OCI-LY3 (cell line): ENCODE measurements around the gene UFSP2.
"Not testable (repeated sequence)": the region's sequence is repeated elsewhere in the genome, so short reads cannot be mapped to it uniquely, and the experiment has no call there.

Source experiments
- H2AFZ ChIP-seq: fragments of 200-600, 300-600 bp; shearing (Covaris generic); 2 replicates; pipeline ENCODE4 v1.6.0; 2014; ENCODE audit warnings: antibody characterized with exemption, low read depth, low read length
- H3K27ac ChIP-seq: fragments of 200-600, 300-600 bp; sonication (generic); 2 replicates; pipeline ENCODE4 v1.5.1; 2014; ENCODE audit warnings: mild to moderate bottlenecking, low read length, moderate library complexity, mixed read lengths
- H3K27me3 ChIP-seq: fragments of 200-600, 300-600 bp; sonication (generic); 2 replicates; pipeline ENCODE4 v1.6.1; 2014; ENCODE audit warnings: low read depth, low read length, mixed read lengths
- H3K36me3 ChIP-seq: fragments of 200-600, 300-600 bp; sonication (generic); replicated peaks from 2 replicates; pipeline ENCODE3; 2014; ENCODE audit warnings: low read depth, low read length, mixed read lengths
- H3K4me1 ChIP-seq: fragments of 300-600, 200-600 bp; sonication (generic); 2 replicates; pipeline ENCODE4 v1.6.1; 2014; ENCODE audit warnings: low read length, mixed read lengths
- H3K4me2 ChIP-seq: fragments of 200-600, 300-600 bp; sonication (generic); 2 replicates; pipeline ENCODE4 v1.6.1; 2014; ENCODE audit warnings: low read length, mixed read lengths
- H3K4me3 ChIP-seq: fragments of 300-600, 200-600 bp; sonication (generic); 2 replicates; pipeline ENCODE4 v1.5.1; 2014; ENCODE audit warnings: antibody characterized with exemption, mild to moderate bottlenecking, low read length, moderate library complexity
- H3K79me2 ChIP-seq: fragments of 300-600, 200-600 bp; shearing (Covaris generic); 2 replicates; pipeline ENCODE4 v1.6.1; 2014; ENCODE audit warnings: mild to moderate bottlenecking, low read length, mixed read lengths
- H3K9ac ChIP-seq: fragments of 300-600, 200-600 bp; shearing (Covaris generic); 2 replicates; pipeline ENCODE4 v1.6.0; 2014; ENCODE audit warnings: mild to moderate bottlenecking, low read length, moderate library complexity
- H3K9me3 ChIP-seq: fragments of 200-600, 300-600 bp; shearing (Covaris generic); 2 replicates; pipeline ENCODE4 v1.6.1; 2014; ENCODE audit warnings: low read length, mixed read lengths; ENCODE audit not compliant: insufficient read depth
- H4K20me1 ChIP-seq: fragments of 200-600, 300-600 bp; sonication (generic); 2 replicates; pipeline ENCODE4 v1.6.1; 2016; ENCODE audit warnings: low read length, mixed read lengths; ENCODE audit not compliant: insufficient read depth
- CTCF ChIP-seq: fragments of 200-600, 300-600 bp; sonication (generic); IDR thresholded peaks from 2 replicates; pipeline ENCODE4 v1.5.1; 2014; ENCODE audit warnings: antibody characterized with exemption, low read length, low read depth
- EZH2phosphoT487 ChIP-seq: fragments of 200-600 bp; shearing (Covaris generic); IDR thresholded peaks from 2 replicates; pipeline ENCODE4 v1.6.1; 2018; ENCODE audit warnings: antibody characterized with exemption, mixed run types, low read depth

The UFSP2 gene

GRCh38 chr4:185369731-185370130 lies 56.0 kb downstream of the UFSP2 start:
- H3K27ac ChIP-seq = no peak overlapping the region
- no peak overlapping the region for H3K4me2 ChIP-seq
- no peaks in the 10 kb centered on the region for H3K36me3 ChIP-seq
- H3K79me2 ChIP-seq = no peaks in the 10 kb centered on the region
- H3K9me3 ChIP-seq = no peaks in the 10 kb centered on the region
- no peaks in the 10 kb centered on the region for H3K27me3 ChIP-seq
- H4K20me1 ChIP-seq = no peaks in the 10 kb centered on the region
- no peak overlapping the region for H3K4me3 ChIP-seq
- H3K4me1 ChIP-seq = no peaks in the 10 kb centered on the region
- H2AFZ ChIP-seq = no peak overlapping the region
- H3K9ac ChIP-seq = no peak overlapping the region
- TF ChIP-seq EZH2phosphoT487 = no peak
- no peak for TF ChIP-seq CTCF

GRCh38 chr4:185364886-185365285 lies 60.9 kb downstream of the UFSP2 start:
- TF ChIP-seq CTCF = no peak
- Histone ChIP-seq H3K27ac (no peak overlapping the region), H3K9ac (no peak overlapping the region), H3K79me2 (no peaks in the 10 kb centered on the region), H3K36me3 (no peaks in the 10 kb centered on the region), H3K4me1 (no peaks in the 10 kb centered on the region), H3K27me3 (no peaks in the 10 kb centered on the region), H2AFZ (no peak overlapping the region), H3K9me3 (no peaks in the 10 kb centered on the region), H3K4me3 (no peak overlapping the region), H3K4me2 (no peak overlapping the region), H4K20me1 (no peaks in the 10 kb centered on the region)

- no peaks in the 10 kb centered on the region for H3K9me3 ChIP-seq
- no peaks in the 10 kb centered on the region for H3K79me2 ChIP-seq
- no peak overlapping the region for H3K27ac ChIP-seq
- H3K9ac ChIP-seq = no peak overlapping the region
- peaks cover 7% of the 10 kb centered on the region for H3K4me1 ChIP-seq
- H3K4me2 ChIP-seq = no peak overlapping the region
- H2AFZ ChIP-seq = no peak overlapping the region
- H3K4me3 ChIP-seq = no peak overlapping the region
- no peaks in the 10 kb centered on the region for H3K36me3 ChIP-seq
- no peaks in the 10 kb centered on the region for H3K27me3 ChIP-seq
- TF ChIP-seq EZH2phosphoT487 = no peak
- no peak for TF ChIP-seq CTCF
- no peaks in the 10 kb centered on the region for H4K20me1 ChIP-seq
Observed at GRCh38 chr4:185363251-185363650, 62.5 kb downstream of the UFSP2 start.

- H3K9ac ChIP-seq, H2AFZ ChIP-seq, H3K27ac ChIP-seq, H3K27me3 ChIP-seq, H3K9me3 ChIP-seq, H3K36me3 ChIP-seq, H3K4me2 ChIP-seq, H4K20me1 ChIP-seq, H3K4me3 ChIP-seq, H3K79me2 ChIP-seq: not testable (repeated sequence)
- peaks cover 13% of the 10 kb centered on the region for H3K4me1 ChIP-seq
Observed at GRCh38 chr4:185362570-185362969, 63.2 kb downstream of the UFSP2 start.

GRCh38 chr4:185361872-185362271 lies 63.9 kb downstream of the UFSP2 start:
- Histone ChIP-seq H3K36me3 (peaks cover 4% of the 10 kb centered on the region), H3K27ac (no peak overlapping the region), H3K4me1 (peaks cover 20% of the 10 kb centered on the region), H3K27me3 (no peaks in the 10 kb centered on the region), H3K9ac (no peak overlapping the region), H3K4me2 (no peak overlapping the region), H3K4me3 (no peak overlapping the region), H4K20me1 (no peaks in the 10 kb centered on the region), H2AFZ (no peak overlapping the region), H3K9me3 (no peaks in the 10 kb centered on the region), H3K79me2 (no peaks in the 10 kb centered on the region)
- no peak for TF ChIP-seq EZH2phosphoT487
- TF ChIP-seq CTCF = no peak
